Measurements from ENCODE around the gene TYW1B.
"Not testable (repeated sequence)": the region's sequence is repeated elsewhere in the genome, so short reads cannot be mapped to it uniquely, and the experiment has no call there.

DNA sequence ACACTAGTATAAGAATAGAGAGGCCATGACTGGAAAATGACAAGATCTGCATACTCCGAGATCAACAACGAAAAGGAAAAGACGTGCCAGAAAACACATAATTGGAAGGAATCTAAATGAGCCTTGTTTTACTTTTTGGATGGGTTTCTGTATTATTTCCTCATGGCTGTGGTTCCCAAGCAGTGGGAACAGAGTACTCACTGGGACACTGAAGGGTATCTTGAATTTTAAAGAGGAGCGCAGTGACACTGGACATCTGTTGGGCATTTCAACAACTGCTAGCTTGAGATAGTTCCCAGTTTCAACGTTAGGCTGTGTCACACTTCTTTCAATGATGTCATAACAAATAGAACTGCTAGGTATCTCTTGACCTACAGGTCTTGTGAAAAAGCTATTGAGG is 218.2 kb downstream of the TYW1B start:
- TF ChIP-seq, protein P1, sequence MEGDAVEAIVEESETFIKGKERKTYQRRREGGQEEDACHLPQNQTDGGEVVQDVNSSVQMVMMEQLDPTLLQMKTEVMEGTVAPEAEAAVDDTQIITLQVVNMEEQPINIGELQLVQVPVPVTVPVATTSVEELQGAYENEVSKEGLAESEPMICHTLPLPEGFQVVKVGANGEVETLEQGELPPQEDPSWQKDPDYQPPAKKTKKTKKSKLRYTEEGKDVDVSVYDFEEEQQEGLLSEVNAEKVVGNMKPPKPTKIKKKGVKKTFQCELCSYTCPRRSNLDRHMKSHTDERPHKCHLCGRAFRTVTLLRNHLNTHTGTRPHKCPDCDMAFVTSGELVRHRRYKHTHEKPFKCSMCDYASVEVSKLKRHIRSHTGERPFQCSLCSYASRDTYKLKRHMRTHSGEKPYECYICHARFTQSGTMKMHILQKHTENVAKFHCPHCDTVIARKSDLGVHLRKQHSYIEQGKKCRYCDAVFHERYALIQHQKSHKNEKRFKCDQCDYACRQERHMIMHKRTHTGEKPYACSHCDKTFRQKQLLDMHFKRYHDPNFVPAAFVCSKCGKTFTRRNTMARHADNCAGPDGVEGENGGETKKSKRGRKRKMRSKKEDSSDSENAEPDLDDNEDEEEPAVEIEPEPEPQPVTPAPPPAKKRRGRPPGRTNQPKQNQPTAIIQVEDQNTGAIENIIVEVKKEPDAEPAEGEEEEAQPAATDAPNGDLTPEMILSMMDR (IDR thresholded peaks at IDR 0.05; ENCODE audit: insufficient read depth, low read length) = not testable (repeated sequence)
- TF ChIP-seq POLR2AphosphoS5 (IDR thresholded peaks at IDR 0.05; ENCODE audit: low read depth) = not testable (repeated sequence)

Data from HL-60 (cell line).